SKM-1 treated with dmso at 0.1 percent for 144 hours (cell line): ENCODE measurements around the gene MEDAG.

Experiments
- DNase-seq: peaks from one replicate; lab custom pipeline; 2025; ENCODE audit not compliant: unreplicated experiment; lab: John Stamatoyannopoulos, UW

MEDAG gene

GRCh38 chr13:30936971-30937370 lies 30.9 kb downstream of the MEDAG start:
- DNase-seq, result no peak

- no peak for DNase-seq
Observed at GRCh38 chr13:30943881-30944280, 37.8 kb downstream of the MEDAG start.

GRCh38 chr13:30957258-30957943 lies 51.3 kb downstream of the MEDAG start:
- DNase-seq, result no peak

- DNase-seq, result no peak
Observed at GRCh38 chr13:30959678-30960077, 53.6 kb downstream of the MEDAG start.

GRCh38 chr13:30963791-30964190 lies 57.7 kb downstream of the MEDAG start:
- DNase-seq, result no peak

- no peak for DNase-seq
Observed at GRCh38 chr13:30965380-30965779, 59.3 kb downstream of the MEDAG start.

- no peak for DNase-seq
Observed at GRCh38 chr13:30966101-30966500, 60.0 kb downstream of the MEDAG start.

- DNase-seq, result no peak
Observed at GRCh38 chr13:30968846-30969245, 62.8 kb downstream of the MEDAG start.

- DNase-seq, result no peak
Observed at GRCh38 chr13:30971575-30971974, 65.5 kb downstream of the MEDAG start.

- no peak for DNase-seq
Observed at GRCh38 chr13:30972888-30973377, 66.9 kb downstream of the MEDAG start.

- no peak for DNase-seq
Observed at GRCh38 chr13:30974350-30974749, 68.3 kb downstream of the MEDAG start.
